Liver (tissue), 9 donors: ENCODE measurements around the gene DNAAF5. TPM values are rescaled to one million over a fixed set of nuclear protein-coding genes. Genes with fewer than 3 reads are reported as not detected.

Source experiments
- DNase-seq: peaks from one replicate; pipeline ENCODE4 v3.0.0-alpha.2; 2017; ENCODE audit warnings: low spot score
- H3K27ac ChIP-seq, 2 donors: one replicate each; pipeline ENCODE4 v1.7.0; 2013; ENCODE audit warnings: inconsistent platforms in 2 of 2, low read length in 2 of 2, control low read depth in 1 of 2, low read depth in 1 of 2, mild to moderate bottlenecking in 1 of 2
- H3K27me3 ChIP-seq, 4 donors: one replicate each; pipeline versions ENCODE4 v1.6.1 to v1.7.0; 2013; ENCODE audit warnings: low read length in 3 of 4, inconsistent platforms in 1 of 4, mild to moderate bottlenecking in 1 of 4, moderate library complexity in 1 of 4; ENCODE audit not compliant: control insufficient read depth in 4 of 4, insufficient read depth in 4 of 4
- H3K36me3 ChIP-seq, 4 donors: one replicate each; pipeline versions ENCODE4 v1.6.1 to v1.7.0; 2013; ENCODE audit warnings: low read length in 3 of 4, mild to moderate bottlenecking in 3 of 4, low read depth in 1 of 4, moderate library complexity in 1 of 4; ENCODE audit not compliant: control insufficient read depth in 4 of 4, insufficient read depth in 3 of 4
- H3K4me1 ChIP-seq, 4 donors: one replicate each; pipeline versions ENCODE4 v1.6.1 to v1.7.0; 2013; ENCODE audit warnings: low read length in 3 of 4, mild to moderate bottlenecking in 3 of 4, moderate library complexity in 1 of 4; ENCODE audit not compliant: control insufficient read depth in 4 of 4, insufficient read depth in 4 of 4
- H3K4me3 ChIP-seq, 3 donors: one replicate each; pipeline versions ENCODE4 v1.6.1 to v1.7.0; 2013; ENCODE audit warnings: low read length in 3 of 3, control low read depth in 1 of 3, low read depth in 1 of 3, mild to moderate bottlenecking in 1 of 3
- H3K9ac ChIP-seq, 2 donors: one replicate each; pipeline ENCODE4 v1.7.0; 2013; ENCODE audit warnings: low read length in 2 of 2, mild to moderate bottlenecking in 2 of 2, moderate library complexity in 2 of 2, control low read depth in 1 of 2, low read depth in 1 of 2
- H3K9me3 ChIP-seq, 4 donors: one replicate each; pipeline versions ENCODE4 v1.6.1 to v1.7.0; 2013; ENCODE audit warnings: low read length in 3 of 4; ENCODE audit not compliant: control insufficient read depth in 4 of 4
- ATF3 ChIP-seq: IDR thresholded peaks from 2 replicates; pipeline ENCODE4 v1.6.1; 2016; ENCODE audit warnings: antibody characterized with exemption
- EGR1 ChIP-seq, 2 donors: IDR thresholded peaks; 2 replicates each; pipeline ENCODE4 v1.6.1; 2016 to 2018; ENCODE audit warnings: antibody characterized with exemption in 2 of 2, low read depth in 2 of 2
- FOXA1 ChIP-seq: IDR thresholded peaks from 2 replicates; pipeline ENCODE4 v1.6.1; 2016; ENCODE audit warnings: antibody characterized with exemption
- FOXA2 ChIP-seq: IDR thresholded peaks from 2 replicates; pipeline ENCODE4 v1.6.1; 2016; ENCODE audit warnings: antibody characterized with exemption
- GABPA ChIP-seq, 2 donors: IDR thresholded peaks in 1 of 2; conservative IDR thresholded peaks in 1 of 2; 2 replicates each; pipeline ENCODE4 v1.6.1; 2016; ENCODE audit warnings: antibody characterized with exemption in 2 of 2, mild to moderate bottlenecking in 1 of 2, moderate library complexity in 1 of 2
- HNF4A ChIP-seq, 2 donors: conservative IDR thresholded peaks; 2 replicates each; pipeline ENCODE4 v1.6.1; 2016; ENCODE audit warnings: antibody characterized with exemption in 2 of 2, mild to moderate bottlenecking in 2 of 2
- HNF4G ChIP-seq: IDR thresholded peaks from 2 replicates; pipeline ENCODE4 v1.6.1; 2016; ENCODE audit warnings: antibody characterized with exemption
- JUND ChIP-seq, 2 donors: IDR thresholded peaks; 2 replicates each; pipeline ENCODE4 v1.6.1; 2016; ENCODE audit warnings: antibody characterized with exemption in 2 of 2
- MAX ChIP-seq: IDR thresholded peaks from 2 replicates; pipeline ENCODE4 v1.6.1; 2016; ENCODE audit warnings: antibody characterized with exemption
- NR2F2 ChIP-seq: IDR thresholded peaks from 2 replicates; pipeline ENCODE4 v1.6.1; 2016; ENCODE audit warnings: antibody characterized with exemption
- RAD21 ChIP-seq, 2 donors: IDR thresholded peaks; 2 replicates each; pipeline ENCODE4 v1.6.1; 2016; ENCODE audit warnings: antibody characterized with exemption in 2 of 2, mild to moderate bottlenecking in 2 of 2
- REST ChIP-seq: IDR thresholded peaks from 2 replicates; pipeline ENCODE4 v1.6.1; 2016; ENCODE audit warnings: antibody characterized with exemption, mild to moderate bottlenecking
- RXRA ChIP-seq, 2 donors: IDR thresholded peaks; 2 replicates each; pipeline ENCODE4 v1.6.1; 2017 to 2018; ENCODE audit warnings: antibody characterized with exemption in 2 of 2, mild to moderate bottlenecking in 1 of 2
- SP1 ChIP-seq: IDR thresholded peaks from 2 replicates; pipeline ENCODE4 v1.6.1; 2018; ENCODE audit warnings: antibody characterized with exemption, mild to moderate bottlenecking
- TAF1 ChIP-seq: conservative IDR thresholded peaks from 2 replicates; pipeline ENCODE4 v1.6.1; 2016; ENCODE audit warnings: antibody characterized with exemption, mild to moderate bottlenecking
- YY1 ChIP-seq: IDR thresholded peaks from 2 replicates; pipeline ENCODE4 v1.6.1; 2016; ENCODE audit warnings: antibody characterized with exemption, mild to moderate bottlenecking
- WGBS: extraction: QIAGEN DNeasy Blood & Tissue Kit; methylation state at CpG from one replicate; pipeline ENCODE4 v1.1.7; 2013; 5-methylcytosine and 5-hydroxymethylcytosine counted together
- polyA plus RNA-seq, 2 donors: library from polyadenylated mRNA; stranded (reverse) in 1 of 2; unstranded in 1 of 2; fragments of 200-250 nt in 1 of 2; fragments of >200 nt in 1 of 2; fragmentation: Nextera tagmentation in 1 of 2; extraction: Ambion mirVana in 1 of 2; gene quantifications; one replicate each; pipeline versions ENCODE4 v1.2.1 to v1.2.3, GENCODE V29; 2013 to 2015
- total RNA-seq, 2 donors: library from RNA; depleted of rRNA; stranded (reverse); fragments of >200 nt; gene quantifications; one replicate each; pipeline ENCODE4 v1.2.3, GENCODE V29; 2014
- TF ChIP-seq, protein P1 (sequence below): IDR thresholded peaks from 2 replicates; pipeline ENCODE4 v1.6.1; 2016; ENCODE audit warnings: antibody characterized with exemption
- TF ChIP-seq, protein P2 (sequence below): fragments of 150-350 bp; IDR thresholded peaks from 2 replicates; pipeline ENCODE4 v1.5.1; 2017; ENCODE audit warnings: improper control_type of control experiment, low read depth, low read length; ENCODE audit not compliant: missing input control
- donor health status: healthy.
- donor health status: healthy.
- donor health status: healthy.
- donor health status: healthy.
- donor health status: healthy.

The DNAAF5 gene
- total and polyA plus RNA-seq, 4 donors: 3.1 to 11.1 (median 9.5) TPM

DNA sequence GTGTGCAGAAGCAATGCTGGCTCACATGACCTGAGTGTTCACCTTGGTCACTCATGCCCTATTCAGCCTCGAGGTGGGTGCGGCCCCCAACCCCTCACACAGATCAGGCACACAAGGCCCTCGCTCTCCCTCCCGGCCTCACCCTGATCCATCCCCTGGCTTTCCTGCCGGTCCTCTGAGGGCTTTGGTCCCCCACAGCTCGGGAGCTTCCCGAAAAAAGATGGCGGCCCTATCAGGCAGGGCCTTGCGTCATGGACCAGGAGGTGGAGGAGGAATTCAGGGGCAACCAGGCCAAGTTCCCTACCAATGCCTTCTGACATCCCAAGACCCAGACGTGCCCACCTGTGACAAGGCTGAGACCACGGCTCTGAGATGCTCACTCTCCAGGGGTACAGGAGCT, 43.7 kb upstream of the DNAAF5 start:
- WGBS: 98% methylated on average over 11 of the region's 11 CpGs
- Histone ChIP-seq H3K9me3 (peaks cover 4 to 12% (median 5%) of the 10 kb centered on the region in 4 donors), H3K36me3 (peaks cover 0 to 2% (median under 1%) of the 10 kb centered on the region in 4 donors), H3K4me3 (no peak overlapping the region), H3K4me1 (no peaks in the 10 kb centered on the region), H3K27ac (no peak overlapping the region), H3K27me3 (no peaks in the 10 kb centered on the region), H3K9ac (no peak overlapping the region)
- TF ChIP-seq NR2F2 (no peak), EGR1 (IDR thresholded peaks at IDR 0.05; ENCODE audit: low read depth in 2 of 2) (no peak), FOXA2 (no peak), SP1 (no peak), GABPA (IDR thresholded peaks at IDR 0.05 in 1 of 2, conservative IDR thresholded peaks at IDR 0.05 in 1 of 2) (no peak), ATF3 (no peak)
- no peak for DNase-seq

- peaks cover 6 to 16% (median 10%) of the 10 kb centered on the region in 4 donors for H3K9me3 ChIP-seq
- no peak overlapping the region for H3K27ac ChIP-seq
- no peaks in the 10 kb centered on the region for H3K4me1 ChIP-seq
- H3K36me3 ChIP-seq: peaks cover 0 to 2% (median under 1%) of the 10 kb centered on the region in 4 donors
- WGBS: 98% methylated on average over 19 of the region's 19 CpGs
- no peaks in the 10 kb centered on the region for H3K27me3 ChIP-seq
- no peak overlapping the region for H3K9ac ChIP-seq
- DNase-seq: no peak
- TF ChIP-seq RAD21 (IDR thresholded peaks at IDR 0.05) (no peak), EGR1 (IDR thresholded peaks at IDR 0.05; ENCODE audit: low read depth in 2 of 2) (no peak), MAX (no peak), GABPA (IDR thresholded peaks at IDR 0.05 in 1 of 2, conservative IDR thresholded peaks at IDR 0.05 in 1 of 2) (no peak), YY1 (no peak), HNF4A (conservative IDR thresholded peaks at IDR 0.05) (no peak), NR2F2 (no peak), FOXA2 (no peak), ATF3 (no peak), SP1 (no peak), HNF4G (no peak), JUND (IDR thresholded peaks at IDR 0.05) (no peak), REST (no peak), RXRA (IDR thresholded peaks at IDR 0.05) (no peak), FOXA1 (no peak), TAF1 (no peak)
- TF ChIP-seq, protein P1, sequence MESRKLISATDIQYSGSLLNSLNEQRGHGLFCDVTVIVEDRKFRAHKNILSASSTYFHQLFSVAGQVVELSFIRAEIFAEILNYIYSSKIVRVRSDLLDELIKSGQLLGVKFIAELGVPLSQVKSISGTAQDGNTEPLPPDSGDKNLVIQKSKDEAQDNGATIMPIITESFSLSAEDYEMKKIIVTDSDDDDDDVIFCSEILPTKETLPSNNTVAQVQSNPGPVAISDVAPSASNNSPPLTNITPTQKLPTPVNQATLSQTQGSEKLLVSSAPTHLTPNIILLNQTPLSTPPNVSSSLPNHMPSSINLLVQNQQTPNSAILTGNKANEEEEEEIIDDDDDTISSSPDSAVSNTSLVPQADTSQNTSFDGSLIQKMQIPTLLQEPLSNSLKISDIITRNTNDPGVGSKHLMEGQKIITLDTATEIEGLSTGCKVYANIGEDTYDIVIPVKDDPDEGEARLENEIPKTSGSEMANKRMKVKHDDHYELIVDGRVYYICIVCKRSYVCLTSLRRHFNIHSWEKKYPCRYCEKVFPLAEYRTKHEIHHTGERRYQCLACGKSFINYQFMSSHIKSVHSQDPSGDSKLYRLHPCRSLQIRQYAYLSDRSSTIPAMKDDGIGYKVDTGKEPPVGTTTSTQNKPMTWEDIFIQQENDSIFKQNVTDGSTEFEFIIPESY: no peak
- TF ChIP-seq, protein P2, sequence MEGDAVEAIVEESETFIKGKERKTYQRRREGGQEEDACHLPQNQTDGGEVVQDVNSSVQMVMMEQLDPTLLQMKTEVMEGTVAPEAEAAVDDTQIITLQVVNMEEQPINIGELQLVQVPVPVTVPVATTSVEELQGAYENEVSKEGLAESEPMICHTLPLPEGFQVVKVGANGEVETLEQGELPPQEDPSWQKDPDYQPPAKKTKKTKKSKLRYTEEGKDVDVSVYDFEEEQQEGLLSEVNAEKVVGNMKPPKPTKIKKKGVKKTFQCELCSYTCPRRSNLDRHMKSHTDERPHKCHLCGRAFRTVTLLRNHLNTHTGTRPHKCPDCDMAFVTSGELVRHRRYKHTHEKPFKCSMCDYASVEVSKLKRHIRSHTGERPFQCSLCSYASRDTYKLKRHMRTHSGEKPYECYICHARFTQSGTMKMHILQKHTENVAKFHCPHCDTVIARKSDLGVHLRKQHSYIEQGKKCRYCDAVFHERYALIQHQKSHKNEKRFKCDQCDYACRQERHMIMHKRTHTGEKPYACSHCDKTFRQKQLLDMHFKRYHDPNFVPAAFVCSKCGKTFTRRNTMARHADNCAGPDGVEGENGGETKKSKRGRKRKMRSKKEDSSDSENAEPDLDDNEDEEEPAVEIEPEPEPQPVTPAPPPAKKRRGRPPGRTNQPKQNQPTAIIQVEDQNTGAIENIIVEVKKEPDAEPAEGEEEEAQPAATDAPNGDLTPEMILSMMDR: no peak
- H3K4me3 ChIP-seq: no peak overlapping the region
These were observed 42.8 kb upstream of the DNAAF5 start for GRCh38 chr7:683526-684205.
